ENCODE results near the gene INSIG1.

GRCh38 chr7:155270861-155271260, 26.8 kb upstream of the INSIG1 start:
- TF ChIP-seq CTCF (IDR thresholded peaks at IDR 0.05) = no peak
- no peak for TF ChIP-seq POLR2A (IDR thresholded peaks at IDR 0.05)

Measured in Peyer's patch (tissue), 4 donors.